Measurements from ENCODE around the gene TLR3. TPM values are rescaled to one million over a fixed set of nuclear protein-coding genes. Genes with fewer than 3 reads are reported as not detected.
A peak's percentile ranks its signal among the peaks of the same experiment; 100 is the strongest.

Gene TLR3
- total RNA-seq, 1 donor from 2014 or later: 0.41 TPM

- DNase-seq (ENCODE audit: low spot score in 2 of 2): peak in 1 of 2 donors; percentile 51
- FAIRE-seq: no peak
Measured at GRCh38 chr4:186104114-186104889, 35.3 kb downstream of the TLR3 start, which contains the start of gene FAM149A. Gene FAM149A, plus strand, starts transcription at chr4:186104704.

DNA sequence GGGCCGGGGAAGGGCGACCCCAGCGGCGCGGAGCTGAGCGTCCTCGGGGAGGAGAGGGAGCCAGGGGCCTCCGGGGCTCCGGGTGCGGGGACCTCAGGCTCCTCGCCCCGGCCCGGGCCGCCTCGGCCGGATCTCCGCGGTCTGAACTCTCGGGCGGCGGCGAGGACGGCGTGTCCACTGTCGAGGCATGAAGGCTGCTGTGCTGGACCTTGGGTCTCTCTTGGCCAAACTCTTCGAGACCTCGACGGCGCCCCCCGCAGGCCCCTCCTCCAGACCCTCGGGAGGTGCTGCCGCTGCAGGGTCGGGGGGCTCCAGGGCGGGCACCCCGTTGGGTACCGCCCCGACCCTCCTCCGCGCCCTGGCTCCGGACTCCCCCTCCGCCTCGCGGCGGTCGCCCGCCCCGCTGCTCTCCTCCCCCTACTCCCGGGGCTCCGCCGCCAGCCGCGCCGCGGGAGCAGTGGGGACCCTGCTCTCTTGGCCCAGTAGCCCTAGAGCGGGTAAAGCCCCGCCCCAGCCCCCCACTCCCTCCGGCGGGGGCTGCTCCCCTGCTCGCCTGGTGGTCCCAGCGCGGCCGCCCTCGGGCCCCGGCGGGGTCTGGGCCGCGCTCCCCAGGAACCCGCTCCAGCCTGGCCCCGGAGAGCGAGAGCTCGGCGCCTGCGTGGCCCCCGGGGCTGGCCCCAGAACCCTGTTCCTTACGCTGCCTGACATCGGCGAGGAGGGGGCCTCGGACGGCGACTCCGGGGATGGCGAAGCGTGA lies 36.1 kb downstream of the TLR3 start:
- DNase-seq (ENCODE audit: low spot score in 2 of 2): peak in 1 of 2 donors; percentile 25
- FAIRE-seq: no peak

DNA sequence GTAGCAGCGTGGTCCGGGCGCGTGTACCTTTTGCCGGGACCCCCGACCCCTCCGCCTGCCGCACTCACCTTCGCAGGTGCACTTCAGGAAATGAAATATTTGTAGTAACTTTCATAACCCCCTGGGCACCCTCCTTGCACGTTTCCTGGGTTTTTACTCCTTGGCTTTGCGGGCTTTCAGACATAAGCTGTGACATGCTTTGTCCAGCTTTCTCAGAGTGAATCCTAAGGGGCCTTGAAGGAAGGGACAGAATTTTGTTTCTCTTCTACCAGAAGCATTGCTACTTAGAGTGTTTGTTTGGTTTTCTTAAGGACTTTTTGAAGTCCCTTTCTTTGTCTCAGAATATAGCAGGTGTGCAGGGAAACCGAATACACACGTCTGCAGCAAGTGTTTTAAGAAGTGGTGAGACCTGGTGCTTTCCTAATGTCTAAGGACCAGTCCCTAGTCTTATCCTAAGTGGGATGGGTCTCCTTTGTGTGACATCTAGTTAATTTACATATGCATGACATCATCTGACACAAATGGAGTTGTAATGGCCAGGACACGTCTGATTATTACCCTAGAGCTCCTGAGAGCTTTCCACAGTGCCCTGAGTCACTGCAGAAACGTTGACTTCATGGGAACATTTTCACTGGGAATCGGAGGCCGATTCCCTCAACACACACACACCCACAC lies 36.8 kb downstream of the TLR3 start:
- FAIRE-seq (no peak), DNase-seq (ENCODE audit: low spot score in 2 of 2) (peak in 1 of 2 donors; percentile 44)

DNA sequence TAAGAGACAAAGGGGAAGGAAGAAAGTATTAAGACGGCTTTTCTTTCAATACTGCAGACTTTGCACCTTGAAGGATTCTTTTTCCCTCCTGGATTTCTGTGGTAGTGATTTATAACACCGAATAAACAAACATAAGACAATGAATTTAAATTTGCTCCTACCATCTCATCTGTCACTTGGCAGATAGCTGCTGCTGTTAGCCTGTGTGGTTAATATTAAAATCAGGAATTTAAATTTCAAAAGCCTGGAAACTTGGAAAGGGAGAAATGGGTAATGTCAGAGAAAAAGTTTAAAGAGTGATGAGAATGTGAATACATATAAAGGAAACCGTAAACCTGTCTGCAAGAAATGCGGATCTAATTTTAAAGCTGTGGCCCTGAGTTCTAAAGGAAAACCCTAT lies 39.0 kb downstream of the TLR3 start:
- no peak for FAIRE-seq
- DNase-seq (ENCODE audit: low spot score in 2 of 2): no peak

GRCh38 chr4:186108391-186108790 lies 39.4 kb downstream of the TLR3 start:
- no peak for FAIRE-seq
- DNase-seq (ENCODE audit: low spot score in 2 of 2): no peak

DNA sequence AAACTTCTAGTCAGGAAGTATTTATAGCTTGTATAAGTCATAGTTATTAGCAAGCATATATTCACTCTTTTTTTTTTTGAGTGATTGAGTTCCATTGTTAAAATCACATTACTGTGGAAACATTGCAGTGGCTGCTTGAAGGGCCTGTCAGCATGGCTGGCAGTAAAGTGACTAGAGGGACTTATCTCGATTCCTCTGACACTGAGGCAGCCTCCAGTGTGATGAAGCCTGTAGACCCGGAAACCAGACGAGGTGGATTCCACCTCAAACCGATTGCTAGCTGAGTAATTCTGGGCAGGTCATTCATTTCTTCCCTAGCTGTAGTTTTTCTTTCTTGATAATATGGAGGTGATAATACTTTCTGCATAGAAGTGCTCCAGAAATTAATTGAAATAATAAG lies 40.3 kb downstream of the TLR3 start:
- DNase-seq (ENCODE audit: low spot score in 2 of 2) (no peak), FAIRE-seq (no peak)

DNA sequence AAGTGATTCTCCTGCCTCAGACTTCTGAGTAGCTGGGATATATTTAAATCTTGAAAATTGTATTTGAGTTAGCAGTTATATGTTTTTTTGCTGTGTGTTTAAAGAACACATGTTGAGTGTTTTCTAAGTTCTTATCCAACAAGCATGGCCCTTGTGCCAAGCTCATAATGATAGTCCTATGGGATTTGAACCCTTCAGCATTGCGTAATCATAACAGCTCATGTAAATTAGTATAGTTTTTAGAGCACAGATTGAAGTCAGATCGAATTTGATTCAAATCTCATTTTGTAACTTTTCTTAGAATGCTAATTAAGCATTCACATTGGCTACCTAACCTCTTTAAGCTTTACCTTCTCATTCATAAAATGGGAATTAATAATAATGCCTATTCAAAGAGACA lies 47.7 kb downstream of the TLR3 start:
- FAIRE-seq: no peak
- DNase-seq (ENCODE audit: low spot score in 2 of 2): no peak

DNA sequence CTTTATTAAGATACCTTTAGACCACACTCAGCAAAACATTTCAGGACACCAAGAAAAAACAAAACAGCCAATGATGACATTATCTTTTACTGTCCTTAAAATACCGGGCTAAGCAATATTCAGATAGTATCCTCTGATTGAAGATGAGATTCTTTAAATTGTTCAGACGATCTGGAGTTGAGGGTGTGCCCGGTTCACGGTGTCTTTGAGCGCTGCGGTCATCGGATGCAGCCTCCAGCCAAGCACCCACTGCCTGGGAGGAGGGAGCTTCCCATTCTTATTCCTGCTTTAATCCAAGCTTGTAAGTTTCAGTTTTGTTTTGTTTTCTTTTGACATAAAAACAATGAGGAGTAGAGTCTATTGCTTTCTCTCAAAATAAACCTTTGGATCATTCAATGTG lies 49.6 kb downstream of the TLR3 start:
- no peak for DNase-seq (ENCODE audit: low spot score in 2 of 2)
- no peak for FAIRE-seq

- no peak for DNase-seq (ENCODE audit: low spot score in 2 of 2)
- peak; percentile 33 for FAIRE-seq
Measured at GRCh38 chr4:186121057-186121456, 52.1 kb downstream of the TLR3 start.

DNA sequence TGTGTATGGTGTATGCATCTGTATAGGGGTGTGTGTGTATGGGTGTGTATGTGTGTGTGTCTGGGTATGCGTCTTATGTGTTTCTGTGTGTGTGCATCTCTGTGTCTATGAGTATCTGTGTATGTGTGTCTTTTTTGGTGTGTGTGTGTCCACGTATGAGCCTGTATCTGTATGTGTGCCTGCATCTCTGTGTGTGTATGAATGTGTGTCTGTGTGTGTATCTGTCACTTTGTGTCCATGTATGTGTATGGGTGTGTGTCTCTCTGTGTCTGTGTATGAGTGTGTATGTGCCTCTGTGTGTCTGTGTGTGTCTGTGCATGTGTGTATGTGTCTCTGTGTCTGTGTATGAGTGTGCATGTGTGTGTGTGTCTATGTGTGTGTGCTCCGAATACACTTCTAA lies 59.9 kb downstream of the TLR3 start:
- no peak for DNase-seq (ENCODE audit: low spot score in 2 of 2)
- FAIRE-seq: no peak

- DNase-seq (ENCODE audit: low spot score in 2 of 2) (no peak), FAIRE-seq (no peak)
Measured at GRCh38 chr4:186131935-186132334, 63.0 kb downstream of the TLR3 start.

DNA sequence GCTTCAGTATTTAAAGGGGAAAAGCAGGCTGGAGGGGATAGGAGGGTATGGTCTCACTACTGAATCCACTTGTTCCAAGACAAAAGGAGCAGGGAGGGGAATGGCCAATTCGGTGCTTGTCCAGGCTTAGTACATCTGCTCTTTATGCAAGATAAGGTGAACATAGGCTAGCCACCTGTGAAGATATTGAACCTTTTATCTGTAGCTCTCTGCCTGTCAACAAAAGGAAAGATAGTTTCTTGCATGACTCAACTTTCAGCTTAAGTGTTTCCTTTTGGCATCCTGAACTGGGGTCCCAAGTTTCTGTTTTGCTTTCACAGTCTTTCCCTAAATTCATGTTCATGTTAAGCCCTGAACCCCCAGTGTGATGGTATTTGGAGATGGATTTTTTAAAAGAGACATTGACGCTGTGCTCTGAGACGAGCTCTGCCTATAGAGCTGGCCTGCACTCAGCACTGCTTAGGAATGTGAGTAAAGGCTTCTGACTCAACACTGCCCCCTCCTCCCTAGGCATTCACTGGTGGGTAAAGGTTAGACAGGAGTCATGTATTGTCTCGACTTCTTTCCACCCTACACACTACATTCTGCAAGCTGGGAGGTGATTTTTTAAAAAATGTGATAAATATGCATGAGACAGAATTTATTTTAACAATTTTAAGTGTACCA lies 63.8 kb downstream of the TLR3 start:
- no peak for FAIRE-seq
- no peak for DNase-seq (ENCODE audit: low spot score in 2 of 2)

DNA sequence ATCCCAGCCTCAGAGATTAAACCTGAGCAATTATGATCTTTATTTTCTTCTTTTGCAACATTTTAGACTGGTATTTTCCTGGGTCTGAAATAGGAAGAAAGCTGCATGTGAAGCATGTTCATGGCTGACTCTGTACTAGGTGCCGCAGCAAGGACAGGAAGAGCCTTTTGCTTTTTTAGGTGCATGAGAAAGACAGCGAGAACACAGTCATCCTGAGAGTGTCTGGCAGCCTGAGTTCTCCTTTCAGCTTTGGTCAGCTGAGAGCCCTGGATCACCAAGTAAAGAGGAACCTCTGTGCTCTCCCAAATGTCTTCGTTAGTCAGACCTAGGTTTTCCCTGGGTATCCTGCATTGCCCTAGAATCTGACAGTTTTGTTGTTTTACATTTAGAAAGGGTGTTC lies 65.3 kb downstream of the TLR3 start:
- DNase-seq (ENCODE audit: low spot score in 2 of 2) (no peak), FAIRE-seq (no peak)

- DNase-seq (ENCODE audit: low spot score in 2 of 2): no peak
- no peak for FAIRE-seq
Measured at GRCh38 chr4:186134861-186135260, 65.9 kb downstream of the TLR3 start.

DNA sequence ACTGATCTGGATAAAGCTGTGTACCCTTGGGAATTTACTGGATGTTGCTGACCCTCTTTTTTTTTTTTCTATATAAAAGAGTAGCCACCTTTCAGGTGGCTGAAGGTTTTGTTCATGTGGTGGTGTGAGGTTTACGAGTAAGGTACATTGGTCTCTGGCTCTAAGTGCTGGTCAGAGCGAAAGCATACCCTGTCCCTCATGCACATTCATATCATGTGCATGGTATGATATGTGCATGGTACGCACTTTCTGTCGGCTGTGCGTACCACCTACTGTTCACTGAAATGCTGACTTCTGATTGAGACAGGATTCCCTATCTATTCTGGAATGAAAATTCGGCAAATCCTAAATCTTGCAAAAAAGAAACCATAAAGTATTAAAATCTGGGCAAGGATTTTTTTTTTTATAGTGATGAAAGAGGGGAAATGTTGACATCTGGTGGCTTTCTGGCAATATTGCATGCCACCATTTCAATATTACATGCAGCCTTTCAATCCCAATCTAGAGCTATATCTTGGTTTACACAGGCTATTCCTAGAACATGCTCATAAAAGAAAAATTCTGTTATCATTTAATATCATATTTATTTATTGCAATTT lies 68.3 kb downstream of the TLR3 start:
- DNase-seq (ENCODE audit: low spot score in 2 of 2) (no peak), FAIRE-seq (no peak)

Small RNA genes lying within 50 kb of the gene (small RNA-seq; reads per million reads assigned to genes)
- gene RF00322 (not detected), gene RNU4-64P (not detected)

Other genes starting within 250 kb of the TLR3 start
- gene FAM149A, start 35.5 kb downstream of the TLR3 start, total RNA-seq: 31.0 TPM
- gene CYP4V2, start 122.4 kb downstream of the TLR3 start, total RNA-seq: 7.3 TPM
- gene KLKB1, start 158.4 kb downstream of the TLR3 start, total RNA-seq: 0.82 TPM
- gene F11, start 197.0 kb downstream of the TLR3 start, total RNA-seq: not detected